SK-N-MC (cell line): ENCODE measurements around the gene GFOD2.

ENCODE experiments used
- EZH2 ChIP-seq: fragments of 200-600 bp; sonication (generic); IDR thresholded peaks from one replicate; pipeline ENCODE4 v1.6.1; 2017; ENCODE audit warnings: antibody characterized with exemption
- POLR2AphosphoS5 ChIP-seq: IDR thresholded peaks from 2 replicates; pipeline ENCODE4 v1.6.1; 2012; ENCODE audit warnings: mild to moderate bottlenecking, low read depth, low read length, borderline replicate concordance

GRCh38 chr16:67730326-67730725 lies 11.2 kb upstream of the GFOD2 start:
- TF ChIP-seq EZH2: no peak
- no peak for TF ChIP-seq POLR2AphosphoS5
